HG03045 (cell line): ENCODE data around the gene SP7.
"Not testable (repeated sequence)": the region's sequence is repeated elsewhere in the genome, so short reads cannot be mapped to it uniquely, and the experiment has no call there.

Source experiments
- ATAC-seq: cut with Tn5 transposase; IDR thresholded peaks from one replicate; pipeline ENCODE4 v1.9.1; 2021; ENCODE audit warnings: mild to moderate bottlenecking, moderate library complexity; ENCODE audit not compliant: unreplicated experiment

SP7 gene

DNA sequence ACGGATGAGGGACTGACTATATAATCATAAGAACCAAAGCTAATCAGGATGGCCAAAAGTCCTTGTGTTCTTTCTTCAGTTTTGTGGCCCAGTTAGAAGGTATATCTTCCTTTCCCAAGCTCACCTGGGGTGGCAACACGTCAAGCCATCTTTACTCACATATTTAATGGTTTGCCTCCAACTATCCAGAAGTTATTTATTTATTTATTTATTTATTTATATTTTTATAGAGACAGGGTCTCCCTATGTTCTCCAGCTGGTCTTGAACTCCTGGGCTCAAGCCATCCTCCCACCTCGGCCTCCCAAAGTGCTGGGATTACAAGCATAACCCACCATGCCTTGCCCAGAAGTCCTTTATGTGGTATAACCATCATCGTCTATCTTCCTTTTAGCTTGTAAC lies 11.8 kb upstream of the SP7 start:
- no peak for ATAC-seq

DNA sequence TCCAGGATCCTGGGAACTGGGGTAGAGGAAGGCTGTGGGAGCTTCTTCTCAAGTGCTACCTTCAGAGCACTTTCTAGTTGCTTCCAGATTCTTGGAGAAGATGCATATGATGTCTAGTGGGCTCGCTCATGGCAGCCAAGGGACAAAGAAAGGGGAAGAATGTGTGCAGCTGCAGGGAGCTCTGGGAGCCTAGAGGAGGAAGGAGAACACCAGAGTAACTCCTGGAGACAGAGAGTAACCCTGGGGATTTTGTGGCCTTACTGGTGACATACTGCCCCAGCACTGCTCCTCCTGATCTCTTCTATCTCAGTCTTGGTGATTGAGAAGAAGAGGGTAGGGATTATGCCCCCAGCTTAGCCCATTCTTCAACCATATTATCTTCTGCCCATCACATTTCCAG lies 10.3 kb upstream of the SP7 start:
- ATAC-seq = no peak

DNA sequence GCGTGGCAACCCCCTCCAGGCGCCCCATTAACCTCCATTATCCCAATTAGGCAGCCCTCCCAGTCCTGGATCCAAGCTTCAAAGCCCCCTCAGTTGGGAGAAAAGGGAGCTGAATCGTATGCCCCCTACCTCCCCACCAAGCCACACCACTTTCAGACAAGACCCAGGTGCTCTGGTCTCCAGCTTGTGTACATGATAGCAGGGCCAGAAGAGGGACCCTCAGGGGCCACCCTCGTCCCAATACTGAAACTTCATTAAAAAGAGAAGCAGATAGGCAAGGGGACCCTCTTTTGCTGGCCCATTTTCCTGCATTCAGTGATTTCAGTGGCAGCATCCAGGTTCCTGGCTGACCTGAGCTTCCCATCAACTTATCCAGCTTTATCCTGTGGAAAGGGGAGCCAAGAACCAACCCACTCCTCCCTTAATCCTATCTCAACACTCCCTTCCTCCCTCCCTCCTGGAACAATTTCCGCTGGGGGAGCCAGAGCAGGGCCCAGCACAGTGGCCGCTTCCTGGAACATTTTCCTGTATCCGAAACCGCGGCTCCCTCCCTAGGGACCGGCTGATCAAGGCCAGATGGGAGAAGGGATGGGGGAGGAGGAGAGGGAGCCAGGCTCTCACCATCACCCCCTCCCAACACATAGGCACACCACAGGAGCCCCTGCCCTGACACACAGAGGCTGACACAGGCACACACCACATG lies 9.5 kb upstream of the SP7 start:
- no peak for ATAC-seq

DNA sequence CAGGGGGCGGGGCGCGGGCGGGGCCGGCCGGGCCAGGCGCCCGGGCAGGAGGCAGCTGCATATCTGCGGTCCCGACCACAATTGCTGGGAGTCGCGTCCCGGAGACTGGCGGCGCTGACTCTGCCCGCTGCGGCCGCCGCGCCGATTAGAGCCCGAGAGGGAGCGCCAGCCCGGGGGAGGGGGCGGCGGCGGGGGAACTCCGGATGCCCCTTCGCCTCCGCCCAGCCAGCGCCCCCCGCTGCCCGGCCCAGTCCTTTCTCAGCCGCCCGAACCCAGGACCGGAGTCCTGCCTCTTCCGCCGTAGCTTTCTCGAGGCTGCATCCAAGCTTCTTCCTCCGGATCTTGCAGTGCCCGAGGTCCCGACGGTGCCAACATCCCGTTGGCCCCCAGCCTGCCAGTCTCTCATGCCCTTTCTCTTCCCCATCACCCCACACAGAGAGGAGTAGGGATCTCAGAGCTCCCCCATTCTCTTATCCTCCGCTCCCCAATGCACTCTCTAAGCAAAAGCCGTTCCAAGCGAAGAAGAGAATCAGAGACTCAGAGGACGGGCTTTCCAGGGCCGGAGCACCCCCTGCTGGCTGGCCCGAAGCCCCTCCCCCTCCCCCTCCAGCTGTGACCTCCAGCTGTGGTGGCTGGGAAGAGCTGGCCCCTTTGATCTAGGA lies 8.8 kb upstream of the SP7 start:
- peak; percentile 53 for ATAC-seq

DNA sequence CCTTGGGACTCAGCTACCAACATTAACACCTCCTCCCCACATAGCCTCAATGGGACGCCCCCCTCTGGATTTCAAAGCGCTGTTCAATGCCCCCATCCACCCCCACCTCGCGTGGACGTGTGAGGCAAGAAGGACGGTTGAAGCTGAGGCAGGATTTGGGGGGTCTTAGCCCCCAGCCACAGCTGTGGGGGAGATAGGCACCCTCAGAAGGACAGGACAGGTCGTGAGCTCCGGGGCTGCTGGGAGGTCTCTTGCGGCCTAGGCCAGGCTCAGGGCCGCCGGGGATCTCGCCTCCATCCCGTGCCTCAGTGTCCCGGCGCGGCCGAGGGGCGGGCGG lies 8.3 kb upstream of the SP7 start:
- ATAC-seq = no peak

DNA sequence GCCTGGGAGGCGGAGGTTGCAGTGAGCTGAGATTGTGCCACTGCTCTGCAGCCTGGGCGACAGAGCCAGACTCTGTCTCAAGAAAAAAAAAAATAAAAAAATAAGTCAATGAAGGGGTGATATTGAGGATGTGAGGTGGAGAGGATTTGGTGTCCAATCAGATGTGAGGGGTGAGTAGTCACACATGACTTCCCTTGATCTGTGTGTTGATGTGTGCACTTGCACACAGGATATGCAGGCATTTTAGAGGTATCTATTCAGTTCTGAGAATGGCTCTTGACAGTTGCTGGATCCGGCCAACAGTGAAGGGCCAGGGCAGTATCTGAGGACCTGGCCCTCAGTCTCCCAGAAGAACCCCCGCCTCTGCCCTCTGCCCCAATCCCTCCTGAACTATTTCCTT lies 7.8 kb upstream of the SP7 start:
- no peak for ATAC-seq

DNA sequence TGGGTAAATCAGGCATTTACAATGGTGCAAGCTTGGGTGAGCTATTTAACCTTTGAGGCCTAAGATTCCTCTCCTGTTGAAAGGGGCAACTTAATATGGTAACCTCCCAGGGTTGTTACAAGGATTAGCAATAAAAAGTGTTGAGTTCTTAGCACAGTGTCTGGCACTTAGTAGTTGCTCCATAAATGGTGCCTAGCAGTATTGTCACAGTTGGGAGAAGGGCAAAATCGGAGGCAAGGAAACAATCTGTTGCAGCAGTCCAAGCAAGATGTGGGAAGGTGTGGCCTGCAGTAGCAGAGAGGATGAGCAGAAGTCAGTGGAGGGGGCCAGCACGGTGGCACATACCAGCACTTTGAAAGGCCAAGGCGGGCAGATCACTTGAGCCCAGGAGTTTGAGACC lies 7.3 kb upstream of the SP7 start:
- ATAC-seq = no peak

DNA sequence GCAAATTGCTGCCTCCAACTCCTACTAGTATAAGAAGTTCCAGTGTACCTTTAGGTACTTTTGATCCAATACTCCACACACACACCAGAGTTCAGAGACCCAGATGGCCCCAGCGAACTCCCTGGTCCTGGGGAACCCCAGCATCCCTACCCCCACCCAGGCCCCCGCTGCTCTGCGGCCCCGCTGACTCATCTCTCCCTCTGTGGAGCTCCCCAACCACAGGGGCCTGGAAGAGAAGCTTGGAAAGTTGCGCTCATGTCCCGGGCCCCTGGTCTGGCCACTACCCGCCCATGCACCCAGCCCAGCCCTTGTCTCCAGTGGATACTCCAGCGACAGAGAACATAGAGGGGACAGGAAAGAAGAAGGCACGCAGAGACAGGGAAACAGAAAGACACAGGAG lies 4.2 kb upstream of the SP7 start:
- no peak for ATAC-seq

DNA sequence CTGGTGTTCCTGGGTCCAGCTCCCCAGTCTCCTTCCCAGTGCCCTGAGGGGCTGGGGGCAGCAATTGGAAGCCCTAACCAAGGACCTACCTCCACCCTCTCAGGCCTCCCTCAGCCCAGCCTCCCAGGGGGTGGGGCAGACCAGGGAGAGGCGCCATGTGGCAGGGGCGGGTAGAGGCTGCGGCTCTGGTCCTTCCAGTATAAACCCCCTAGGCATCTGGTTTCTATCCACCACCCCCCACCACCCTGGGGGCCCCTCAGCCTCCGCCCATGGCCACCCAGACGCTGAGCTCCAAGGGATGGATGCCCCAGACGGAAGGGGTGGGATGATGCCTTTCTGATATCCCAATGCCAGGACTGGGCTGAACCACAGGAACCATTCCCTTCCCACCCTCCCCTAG lies 2.8 kb upstream of the SP7 start:
- no peak for ATAC-seq

DNA sequence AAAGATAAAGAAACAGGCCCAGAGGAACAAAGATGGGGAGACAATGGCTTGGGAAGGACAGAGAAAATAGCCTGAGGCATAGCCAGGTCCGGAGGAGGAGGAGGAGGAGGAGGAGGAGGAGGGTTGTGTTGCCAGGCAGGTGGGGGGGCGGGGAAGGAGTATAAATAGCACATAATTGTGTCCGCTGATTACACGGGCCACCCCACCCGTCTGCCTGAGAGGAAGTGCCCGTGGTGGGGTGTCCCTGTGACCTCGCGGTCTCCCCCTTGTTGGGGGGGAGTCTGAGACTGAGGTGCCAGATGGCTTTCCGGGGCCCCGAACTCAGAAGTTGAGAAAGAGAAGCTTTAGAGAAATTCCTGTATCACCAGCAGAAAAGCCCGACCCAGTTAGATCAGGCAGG lies 1.9 kb upstream of the SP7 start:
- no peak for ATAC-seq

DNA sequence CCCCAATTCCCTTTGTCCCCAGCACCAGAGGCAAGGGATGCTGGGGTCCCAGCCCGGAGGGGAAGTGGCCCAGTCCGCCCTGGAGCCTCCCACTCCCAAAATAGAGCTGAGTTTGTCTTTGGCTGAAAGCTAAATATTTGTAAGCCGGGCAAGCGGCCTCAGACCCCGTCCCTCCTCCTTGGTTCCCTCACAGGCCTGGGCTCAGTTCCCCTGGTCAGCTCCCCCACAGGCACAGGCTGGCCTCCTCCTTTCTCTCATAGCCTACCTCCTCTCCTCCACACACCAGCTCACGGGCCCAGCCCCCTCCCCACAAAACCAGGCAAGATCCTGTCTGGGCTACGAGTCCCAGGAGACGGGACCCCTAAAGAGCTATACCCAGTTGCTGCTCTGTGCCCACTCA lies 1.3 kb downstream of the SP7 start:
- no peak for ATAC-seq

DNA sequence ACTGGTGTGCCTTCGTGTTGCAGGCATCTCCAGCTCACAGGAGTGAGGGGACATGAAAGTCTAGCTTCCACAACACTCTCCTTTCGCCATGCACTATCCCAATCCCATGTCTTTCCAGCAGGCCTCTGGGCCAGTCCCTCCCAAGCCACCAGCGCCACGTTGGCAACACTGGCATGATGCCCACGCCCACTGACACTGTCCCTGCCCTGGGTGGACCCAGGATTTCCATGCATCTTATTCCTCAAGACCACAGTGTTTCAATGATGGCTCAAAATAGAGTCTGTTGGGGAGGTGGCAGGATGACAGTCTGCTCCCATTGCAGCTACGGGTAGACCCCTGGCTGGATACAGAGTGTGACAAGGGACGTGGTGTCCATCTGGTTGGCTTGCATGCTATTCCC lies 2.3 kb downstream of the SP7 start:
- ATAC-seq = no peak

DNA sequence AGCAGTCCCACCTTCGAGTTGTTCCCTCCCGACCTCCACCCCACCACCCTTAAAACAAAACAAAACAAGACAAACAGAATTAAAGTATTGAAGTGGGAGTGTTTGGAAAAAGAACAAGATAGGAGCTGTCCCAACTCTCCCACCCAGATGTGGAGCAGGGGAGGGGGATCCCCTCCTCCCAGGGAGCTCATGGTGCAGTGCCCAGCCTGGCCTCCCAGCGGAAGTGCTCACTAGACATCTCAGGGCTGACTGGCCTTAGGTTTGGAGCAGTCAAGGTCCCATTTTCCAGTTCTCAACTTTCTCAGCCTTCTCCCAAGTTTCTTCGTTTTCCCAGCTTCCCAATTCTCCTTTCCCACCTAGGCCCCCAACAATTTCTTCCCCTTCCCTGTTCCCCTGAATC lies 2.9 kb downstream of the SP7 start:
- no peak for ATAC-seq

DNA sequence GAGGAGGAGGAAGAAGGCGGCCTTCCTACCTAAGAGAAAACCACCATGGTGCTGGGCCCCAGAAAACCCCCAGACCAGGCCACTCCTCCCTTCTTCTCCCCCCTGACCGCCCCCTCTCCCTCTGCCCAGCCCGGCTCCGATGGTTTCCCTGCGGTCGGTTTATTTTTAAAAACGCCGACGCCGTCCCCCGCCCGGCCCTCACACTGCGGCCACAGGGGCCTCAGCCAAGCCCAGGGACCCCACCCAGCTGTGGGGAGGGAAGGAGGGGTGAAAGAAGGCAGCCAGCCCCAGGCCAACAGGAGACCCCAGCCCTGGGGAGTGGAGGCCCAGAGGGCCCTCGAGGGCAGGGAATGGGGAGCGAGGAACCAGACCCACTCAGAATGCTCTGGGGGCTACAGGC lies 3.4 kb downstream of the SP7 start:
- ATAC-seq = no peak

DNA sequence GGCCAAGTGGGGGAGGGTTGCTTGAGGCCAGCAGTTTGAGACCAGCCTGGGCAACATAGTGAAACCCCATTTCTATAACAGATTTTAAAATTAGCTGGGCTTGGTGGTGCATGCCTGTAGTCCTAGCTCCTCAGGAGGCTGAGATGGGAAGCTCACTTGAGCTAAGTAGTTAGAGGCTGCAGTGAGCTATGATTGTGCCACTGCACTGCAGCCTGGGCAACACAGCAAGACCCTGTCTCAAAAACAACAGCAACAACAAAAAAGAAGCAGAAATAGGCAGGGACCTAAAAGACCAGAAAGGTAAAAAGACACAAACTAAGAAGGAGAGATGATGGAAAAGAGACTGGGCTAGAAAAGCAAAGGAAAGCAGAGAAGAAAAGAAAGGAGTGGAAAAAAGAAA lies 3.8 kb downstream of the SP7 start:
- not testable (repeated sequence) for ATAC-seq

DNA sequence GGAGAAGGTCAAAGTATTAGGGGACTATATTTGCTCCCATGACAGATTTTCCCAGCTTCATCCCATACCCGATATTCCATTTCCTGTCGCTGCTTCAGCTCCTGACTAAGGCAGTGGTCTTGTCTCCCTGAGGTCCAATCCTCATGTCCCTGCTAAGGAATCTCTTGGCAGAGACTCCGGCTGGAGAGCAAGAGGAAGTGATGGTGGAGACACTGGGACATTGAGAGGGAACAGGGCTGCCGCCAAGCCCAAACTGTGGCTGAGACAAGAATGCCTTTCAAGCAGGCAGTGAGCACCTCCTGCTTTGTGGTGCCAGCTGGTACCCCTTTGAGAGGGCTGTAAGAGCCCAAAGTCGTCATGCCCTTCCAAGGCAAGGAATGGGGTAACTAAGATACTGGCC lies 5.5 kb downstream of the SP7 start:
- no peak for ATAC-seq

DNA sequence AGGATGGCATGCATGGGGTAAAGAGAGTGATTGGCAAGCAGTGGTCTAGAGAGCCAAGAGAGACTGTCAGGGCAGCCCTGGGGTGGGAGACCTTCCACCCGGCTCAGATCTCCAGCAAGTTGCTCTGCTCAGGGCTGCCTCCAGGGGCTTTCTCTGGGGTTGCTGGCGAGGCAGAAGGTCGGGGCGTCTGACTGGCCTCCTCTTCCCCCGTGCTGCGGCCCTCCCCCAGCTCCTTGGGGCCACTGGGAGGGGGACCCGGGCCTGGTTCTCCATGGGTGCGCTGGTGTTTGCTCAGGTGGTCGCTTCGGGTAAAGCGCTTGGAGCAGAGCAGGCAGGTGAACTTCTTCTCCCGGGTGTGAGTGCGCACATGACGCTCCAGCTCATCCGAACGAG lies 8.1 kb downstream of the SP7 start:
- ATAC-seq = no peak

DNA sequence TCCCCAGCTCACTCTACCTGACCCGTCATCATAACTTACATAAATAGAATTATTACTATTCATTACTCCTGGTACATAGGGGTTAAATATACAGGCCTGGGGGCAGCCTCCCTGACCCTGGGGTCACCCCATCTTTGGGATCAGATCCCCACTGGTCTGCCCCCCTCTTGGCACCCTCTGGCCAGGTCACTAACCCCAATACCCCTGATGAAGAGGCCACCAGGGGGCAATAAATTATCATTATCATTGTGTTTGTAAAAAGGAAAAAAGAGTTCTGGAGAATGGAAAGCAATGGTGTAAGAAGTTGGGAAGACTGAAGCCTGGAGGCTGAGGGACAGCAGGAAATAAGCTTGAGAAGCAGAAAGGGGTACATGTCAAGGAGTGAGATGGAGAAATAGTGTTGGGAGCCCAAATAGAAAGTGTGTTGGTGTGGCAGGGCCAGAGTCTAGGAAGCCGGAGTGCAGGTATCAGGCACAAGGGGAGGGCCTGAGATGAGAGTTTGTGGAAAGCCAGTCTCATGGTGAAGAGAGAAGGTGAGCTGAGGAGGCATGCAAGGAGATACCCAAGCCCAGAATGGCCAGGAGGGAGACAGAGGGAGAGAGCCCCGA lies 8.6 kb downstream of the SP7 start:
- ATAC-seq = no peak

DNA sequence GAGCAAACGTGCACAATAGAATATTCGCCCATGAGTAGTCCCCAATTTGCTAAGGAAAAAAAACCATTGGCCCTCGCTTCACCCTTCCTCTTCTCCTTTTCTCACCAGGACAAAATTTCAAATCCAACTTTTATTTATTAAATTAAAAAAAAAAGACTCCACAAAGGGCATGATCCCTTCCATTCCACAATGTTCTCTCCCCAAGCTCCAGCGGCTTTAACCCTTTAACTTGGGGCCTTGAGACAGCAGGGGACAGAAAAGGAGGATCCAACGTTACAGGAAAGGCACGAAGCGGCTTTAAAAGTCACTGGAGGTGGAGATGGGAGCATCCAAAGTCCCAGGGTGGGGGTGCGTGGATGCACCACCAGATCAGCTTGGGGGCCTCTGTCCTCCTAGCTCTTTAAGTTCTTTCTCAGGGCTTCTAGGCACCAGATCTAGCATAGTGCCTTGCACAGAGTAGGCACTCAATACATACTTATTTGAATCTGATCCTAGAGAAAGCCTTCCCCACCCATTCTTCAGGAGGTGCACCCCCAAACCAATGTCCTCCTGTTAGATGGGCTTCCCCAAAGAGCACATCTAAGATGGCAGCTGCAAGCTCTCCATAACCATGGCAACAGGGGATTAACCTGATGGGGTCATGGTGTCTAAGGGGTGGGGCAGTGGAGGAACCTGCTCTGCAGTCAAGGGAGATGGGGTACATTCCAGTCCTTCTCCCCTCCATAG lies 9.5 kb downstream of the SP7 start:
- ATAC-seq = no peak

DNA sequence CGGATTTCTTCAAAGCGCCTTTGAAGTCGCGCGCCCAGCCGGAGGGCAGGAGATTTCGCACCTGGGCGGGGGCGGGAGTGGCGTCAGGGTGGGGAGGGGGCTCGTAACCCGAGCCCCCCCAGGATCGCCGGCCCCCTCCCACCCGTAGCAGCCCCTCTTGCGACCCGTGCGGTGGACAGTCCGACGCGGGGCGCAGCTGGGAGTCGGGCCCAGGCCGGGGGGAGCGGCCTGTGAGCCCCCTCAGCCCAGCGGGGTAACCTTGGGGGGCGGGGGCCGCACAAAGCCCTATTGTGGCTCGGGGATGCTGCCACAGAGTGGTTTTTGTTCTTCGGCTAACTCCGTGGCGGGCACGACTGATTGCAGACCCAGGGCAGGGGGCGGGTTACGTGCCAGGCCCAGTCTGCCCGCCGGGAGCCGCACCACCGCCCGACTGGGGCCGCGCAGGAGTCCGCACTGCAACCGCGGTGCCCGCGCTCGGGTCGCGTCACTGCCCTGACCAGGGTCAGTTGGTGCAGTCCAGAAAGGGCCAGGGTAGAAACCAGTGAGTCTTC lies 10.6 kb downstream of the SP7 start:
- ATAC-seq = no peak

DNA sequence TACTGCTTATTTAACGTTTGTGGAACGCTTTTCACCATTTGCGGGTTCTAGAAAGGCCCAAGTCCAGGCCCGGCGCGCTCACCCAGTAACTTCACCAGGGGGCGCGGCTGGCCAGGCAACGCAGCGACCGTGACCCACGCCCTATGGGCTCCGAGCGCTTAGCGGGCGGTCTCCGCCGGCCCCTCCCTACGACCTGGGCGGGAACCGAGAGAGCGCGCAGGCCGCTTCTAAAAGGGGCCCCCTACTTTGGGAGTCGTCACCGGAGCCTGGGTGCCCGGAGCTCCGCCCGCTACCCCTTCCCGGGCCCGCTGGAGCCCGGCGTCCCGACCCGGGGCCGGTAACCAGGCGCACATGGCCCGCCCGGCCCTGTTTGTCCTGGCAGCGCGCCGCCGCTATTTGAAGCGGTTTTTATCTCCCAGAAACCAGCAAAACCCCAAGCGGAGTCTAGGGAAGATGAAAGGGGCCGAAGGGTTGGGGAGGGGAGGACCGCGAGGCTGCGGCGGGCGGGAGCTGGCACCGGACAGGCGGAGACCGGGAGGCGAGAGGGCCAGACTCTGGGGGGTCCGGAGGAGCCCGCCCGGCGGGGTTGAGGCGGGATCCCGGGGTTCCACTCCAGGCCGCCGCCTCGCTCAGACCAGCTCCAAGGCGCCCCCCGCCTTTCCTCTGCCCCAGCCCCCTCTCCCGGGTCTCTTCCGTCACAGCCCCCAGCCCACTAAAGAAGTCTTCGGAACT lies 11.2 kb downstream of the SP7 start:
- ATAC-seq = peak; percentile 65
